HG02623 (cell line): ENCODE results near the gene VSIR.

Experiments used
- ATAC-seq: cut with Tn5 transposase; IDR thresholded peaks from one replicate; pipeline ENCODE4 v1.9.1; 2021; ENCODE audit warnings: moderate library complexity; ENCODE audit not compliant: unreplicated experiment

The VSIR gene

GRCh38 chr10:71773221-71773971 lies at the start of gene VSIR:
VSIR (minus strand) TSS chr10:71773520; CDS start chr10:71773439, 81 bp downstream.
- peak; percentile 43 for ATAC-seq

- ATAC-seq, result no peak
Measured at GRCh38 chr10:71821909-71822763, 48.8 kb upstream of the VSIR start.

GRCh38 chr10:71820966-71821365 lies 47.6 kb upstream of the VSIR start:
- ATAC-seq, result no peak

GRCh38 chr10:71819985-71820384 lies 46.7 kb upstream of the VSIR start:
- ATAC-seq, result no peak

- ATAC-seq, result no peak
Measured at GRCh38 chr10:71819441-71819861, 46.1 kb upstream of the VSIR start.

GRCh38 chr10:71818674-71819260 lies 45.4 kb upstream of the VSIR start:
- ATAC-seq, result no peak

GRCh38 chr10:71817831-71818655 lies 44.7 kb upstream of the VSIR start:
- no peak for ATAC-seq

- no peak for ATAC-seq
Measured at GRCh38 chr10:71816936-71817618, 43.8 kb upstream of the VSIR start.

- ATAC-seq, result no peak
Measured at GRCh38 chr10:71816421-71816851, 43.1 kb upstream of the VSIR start.

GRCh38 chr10:71815515-71816130 lies 42.3 kb upstream of the VSIR start:
- ATAC-seq, result no peak

- ATAC-seq, result no peak
Measured at GRCh38 chr10:71814922-71815411, 41.6 kb upstream of the VSIR start.

GRCh38 chr10:71812913-71813590 lies 39.7 kb upstream of the VSIR start:
- no peak for ATAC-seq

- peak; percentile 57 for ATAC-seq
Measured at GRCh38 chr10:71812016-71812912, 38.9 kb upstream of the VSIR start.

GRCh38 chr10:71811351-71811750 lies 38.0 kb upstream of the VSIR start:
- no peak for ATAC-seq

GRCh38 chr10:71810048-71810750 lies 36.9 kb upstream of the VSIR start:
- no peak for ATAC-seq

GRCh38 chr10:71809628-71810027 lies 36.3 kb upstream of the VSIR start:
- no peak for ATAC-seq
